GM19099 (cell line): ENCODE measurements around the gene PNPLA6.

Experiments used
- POLR2A ChIP-seq: IDR thresholded peaks from 3 replicates; pipeline ENCODE4 v1.6.1; 2011; ENCODE audit warnings: low read depth; ENCODE audit not compliant: insufficient read length; ENCODE audit errors: extremely low read depth

The PNPLA6 gene

GRCh38 chr19:7550987-7551761 lies 15.7 kb downstream of the PNPLA6 start:
- TF ChIP-seq POLR2A = no peak

GRCh38 chr19:7552781-7553180 lies 17.3 kb downstream of the PNPLA6 start:
- no peak for TF ChIP-seq POLR2A

GRCh38 chr19:7554565-7554964 lies 19.0 kb downstream of the PNPLA6 start:
- no peak for TF ChIP-seq POLR2A

GRCh38 chr19:7554990-7555864 lies 19.7 kb downstream of the PNPLA6 start:
- TF ChIP-seq POLR2A = no peak

- TF ChIP-seq POLR2A = no peak
These were observed 21.3 kb downstream of the PNPLA6 start for GRCh38 chr19:7556696-7557315.

- TF ChIP-seq POLR2A = no peak
These were observed 23.1 kb downstream of the PNPLA6 start for GRCh38 chr19:7558667-7559066.

GRCh38 chr19:7559102-7559501 lies 23.6 kb downstream of the PNPLA6 start:
- no peak for TF ChIP-seq POLR2A

GRCh38 chr19:7560255-7560654 lies 24.7 kb downstream of the PNPLA6 start:
- no peak for TF ChIP-seq POLR2A

GRCh38 chr19:7561325-7561724 lies 25.8 kb downstream of the PNPLA6 start:
- TF ChIP-seq POLR2A = no peak

GRCh38 chr19:7562646-7563393 lies 27.3 kb downstream of the PNPLA6 start:
- TF ChIP-seq POLR2A = no peak

- no peak for TF ChIP-seq POLR2A
These were observed 29.3 kb downstream of the PNPLA6 start for GRCh38 chr19:7564866-7565265.

GRCh38 chr19:7565332-7565731 lies 29.8 kb downstream of the PNPLA6 start:
- no peak for TF ChIP-seq POLR2A

GRCh38 chr19:7570761-7571160 lies 35.2 kb downstream of the PNPLA6 start:
- TF ChIP-seq POLR2A = no peak

GRCh38 chr19:7575434-7576040 lies 40.0 kb downstream of the PNPLA6 start:
- TF ChIP-seq POLR2A = no peak
